Keratinocyte (primary cell): Measurements from ENCODE around the gene A3GALT2. TPM values are rescaled to one million over a fixed set of nuclear protein-coding genes. Genes with fewer than 3 reads are reported as not detected.

Experiments
- DNase-seq: peaks from one replicate; pipeline ENCODE4 v3.0.0-alpha.2; 2011; ENCODE audit warnings: low read depth, missing footprints, low spot score
- FAIRE-seq: peaks from 2 replicates; lab custom pipeline; 2011; peaks lifted over from hg19 to GRCh38; lab: Jason Lieb, UNC
- H2AFZ ChIP-seq: 2 replicates; pipeline ENCODE4 v1.6.0; 2012; ENCODE audit warnings: low read length, control low read depth, inconsistent platforms; ENCODE audit not compliant: control insufficient read depth
- H3K27ac ChIP-seq: 2 replicates; pipeline ENCODE4 v1.5.1; 2011; ENCODE audit warnings: low read length; ENCODE audit not compliant: control insufficient read depth, insufficient read depth
- H3K27me3 ChIP-seq: 3 replicates; pipeline ENCODE4 v1.6.0; 2011; ENCODE audit warnings: low read length; ENCODE audit not compliant: control insufficient read depth, insufficient read depth; ENCODE audit errors: extremely low read depth
- H3K36me3 ChIP-seq, 2 experiments: 2 replicates in 1 of 2; 3 replicates in 1 of 2; pipeline ENCODE4 v1.5.1; 2011; ENCODE audit warnings: low read length in 2 of 2, mild to moderate bottlenecking in 1 of 2; ENCODE audit not compliant: control insufficient read depth in 2 of 2, insufficient read depth in 2 of 2; ENCODE audit errors: extremely low read depth in 1 of 2
- H3K4me1 ChIP-seq: 3 replicates; pipeline ENCODE4 v1.5.1; 2011; ENCODE audit warnings: low read length; ENCODE audit not compliant: control insufficient read depth, insufficient read depth; ENCODE audit errors: extremely low read depth
- H3K4me2 ChIP-seq: 3 replicates; pipeline ENCODE4 v1.6.0; 2011; ENCODE audit warnings: low read depth, low read length; ENCODE audit not compliant: control insufficient read depth, insufficient read depth; ENCODE audit errors: extremely low read depth
- H3K4me3 ChIP-seq, 3 experiments: fragments of 200-600 bp in 1 of 3; sonication (generic) in 1 of 3; 2 replicates in 2 of 3; 3 replicates in 1 of 3; pipeline ENCODE4 v1.5.1; 2011 to 2016; ENCODE audit warnings: low read length in 3 of 3, mild to moderate bottlenecking in 3 of 3, control low read depth in 2 of 3, inconsistent platforms in 1 of 3, low read depth in 1 of 3, mixed read lengths in 1 of 3, mixed run types in 1 of 3, moderate library complexity in 1 of 3; ENCODE audit not compliant: control insufficient read depth in 2 of 3, insufficient read depth in 2 of 3; ENCODE audit errors: extremely low read depth in 1 of 3
- H3K79me2 ChIP-seq: 2 replicates; pipeline ENCODE4 v1.6.0; 2012; ENCODE audit warnings: low read length; ENCODE audit not compliant: control insufficient read depth, insufficient read depth
- H3K9ac ChIP-seq: 3 replicates; pipeline ENCODE4 v1.6.0; 2011; ENCODE audit warnings: low read length; ENCODE audit not compliant: control insufficient read depth, insufficient read depth; ENCODE audit errors: extremely low read depth
- H3K9me1 ChIP-seq: 3 replicates; pipeline ENCODE4 v1.6.0; 2011; ENCODE audit warnings: low read length; ENCODE audit not compliant: control insufficient read depth, insufficient read depth; ENCODE audit errors: extremely low read depth
- H3K9me3 ChIP-seq: 2 replicates; pipeline ENCODE4 v1.5.1; 2012; ENCODE audit warnings: low read depth, low read length; ENCODE audit not compliant: control insufficient read depth
- H4K20me1 ChIP-seq: 3 replicates; pipeline ENCODE4 v1.6.0; 2011; ENCODE audit warnings: low read length; ENCODE audit not compliant: control insufficient read depth, insufficient read depth; ENCODE audit errors: extremely low read depth
- CTCF ChIP-seq, 3 experiments: IDR thresholded peaks in 1 of 3; conservative IDR thresholded peaks in 1 of 3; optimal IDR thresholded peaks in 1 of 3; 2 replicates in 2 of 3; 3 replicates in 1 of 3; pipeline versions ENCODE3 to v1.5.1; 2011; ENCODE audit warnings: low read length in 3 of 3, mild to moderate bottlenecking in 3 of 3, moderate library complexity in 2 of 3, control low read depth in 1 of 3, inconsistent platforms in 1 of 3; ENCODE audit not compliant: insufficient read depth in 2 of 3; ENCODE audit errors: extremely low read depth in 1 of 3
- EZH2 ChIP-seq: IDR thresholded peaks from one replicate; pipeline ENCODE4 v1.6.1; 2012; ENCODE audit warnings: inconsistent platforms, mild to moderate bottlenecking, low read length, moderate library complexity
- dilution Hi-C: fragments of 300-500 bp; cut with MboI; formaldehyde crosslinking; loops from one replicate; pipeline ENCODE4 v1.7.0; 2020; ENCODE audit warnings: low sequenced_read_pairs; ENCODE audit not compliant: extremely low pct_ligation_motif_present
- polyA plus RNA-seq, 5 experiments: library from polyadenylated mRNA; depleted of rRNA in 3 of 5; stranded (reverse) in 3 of 5; stranded (forward) in 1 of 5; unstranded in 1 of 5; fragments of >200 nt; gene quantifications; 1 replicate in 1 of 5; 2 replicates in 3 of 5; 3 replicates in 1 of 5; pipeline versions ENCODE4 v1.2.1 to v1.2.3, GENCODE V29; 2011 to 2012; ENCODE audit warnings: missing spikeins in 2 of 5, low read depth in 1 of 5, low replicate concordance in 1 of 5

Gene A3GALT2
- polyA plus RNA-seq, 1 donor (not counting 4 experiments of a cell fraction or from before 2014, with no cell fraction given): not detected

DNA sequence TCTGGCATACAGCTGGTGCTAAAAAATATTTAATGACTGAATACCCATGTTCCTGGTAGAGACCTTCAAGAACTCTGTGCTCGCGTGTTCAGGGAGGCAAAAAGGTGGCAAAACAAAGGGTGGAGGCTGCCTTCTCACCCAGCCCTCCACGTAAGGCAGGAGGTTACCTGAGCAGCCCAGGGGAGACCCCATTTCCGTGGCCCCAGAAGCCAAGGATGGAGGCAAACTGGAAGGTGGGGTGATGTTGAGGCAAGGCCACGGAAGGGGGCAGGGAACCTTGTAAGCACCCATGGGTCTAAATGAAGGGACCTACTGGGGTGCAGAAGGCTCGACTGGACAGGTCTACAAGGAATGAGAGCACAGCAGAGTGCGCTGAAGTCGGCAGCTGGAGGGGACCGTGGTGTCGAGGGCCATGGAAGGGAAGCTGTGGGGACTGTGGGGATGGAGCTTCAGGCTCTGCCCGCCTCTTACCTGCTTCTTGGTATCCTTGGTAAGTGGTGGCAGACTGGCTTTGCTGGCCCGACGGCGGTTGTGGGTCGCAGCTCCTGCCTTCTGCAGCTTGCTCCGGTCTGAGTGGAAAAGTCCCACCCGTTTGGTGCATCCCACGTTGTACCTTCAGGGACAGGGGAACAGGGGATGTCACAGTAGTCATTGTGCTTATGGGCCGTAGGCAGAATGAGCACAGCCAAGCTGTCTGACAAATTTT is 8.9 kb upstream of the A3GALT2 start:
- H3K9me3 ChIP-seq: no peaks in the 10 kb centered on the region
- H4K20me1 ChIP-seq: peaks cover 53% of the 10 kb centered on the region
- no peak overlapping the region for H3K4me2 ChIP-seq
- peaks cover 55% of the 10 kb centered on the region for H3K4me1 ChIP-seq
- peaks cover 37% of the 10 kb centered on the region for H3K79me2 ChIP-seq
- no peak overlapping the region for H2AFZ ChIP-seq
- no peak overlapping the region for H3K27ac ChIP-seq
- H3K4me3 ChIP-seq: no peak overlapping the region
- peaks cover 75 to 77% of the 10 kb centered on the region in 2 experiments for H3K36me3 ChIP-seq
- FAIRE-seq: no peak
- TF ChIP-seq EZH2: no peak
- TF ChIP-seq CTCF (optimal IDR thresholded peaks at IDR 0.05 in 1 of 3, IDR thresholded peaks at IDR 0.05 in 1 of 3, conservative IDR thresholded peaks at IDR 0.05 in 1 of 3; ENCODE audit: extremely low read depth in 1 of 3, insufficient read depth in 2 of 3, low read length in 3 of 3): no peak
- no peaks in the 10 kb centered on the region for H3K9me1 ChIP-seq
- no peak overlapping the region for H3K9ac ChIP-seq
- no peaks in the 10 kb centered on the region for H3K27me3 ChIP-seq
- DNase-seq: no peak
- dilution Hi-C loops: no loop called here

DNA sequence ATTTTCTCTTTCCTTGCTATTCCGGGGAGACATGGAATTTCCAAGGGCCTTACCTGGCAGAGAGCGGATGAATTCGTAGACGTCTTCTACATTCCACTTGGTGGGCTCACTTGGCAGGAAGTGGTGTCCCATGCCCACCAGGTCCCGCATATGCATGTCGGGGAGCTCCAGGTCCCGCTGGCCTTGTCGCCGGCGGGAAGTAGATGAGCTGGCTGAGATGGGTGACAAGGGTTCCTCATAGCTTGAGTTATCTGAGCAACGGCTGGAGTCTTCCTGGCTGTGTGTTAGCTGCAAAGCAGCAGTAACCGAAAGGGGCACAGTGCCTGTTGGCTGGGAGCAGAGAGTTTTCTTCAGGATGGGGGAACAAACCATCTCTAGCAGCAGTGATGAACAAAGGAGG is 7.9 kb upstream of the A3GALT2 start:
- no peak overlapping the region for H2AFZ ChIP-seq
- H3K9me1 ChIP-seq: no peaks in the 10 kb centered on the region
- DNase-seq: no peak
- H3K27ac ChIP-seq: no peak overlapping the region
- H3K79me2 ChIP-seq: peaks cover 28% of the 10 kb centered on the region
- H3K4me1 ChIP-seq: peaks cover 55% of the 10 kb centered on the region
- H3K9me3 ChIP-seq: no peaks in the 10 kb centered on the region
- peak overlapping the region; percentile 25 for H3K4me2 ChIP-seq
- FAIRE-seq: peak; percentile 43
- H4K20me1 ChIP-seq: peaks cover 49% of the 10 kb centered on the region
- no peaks in the 10 kb centered on the region for H3K27me3 ChIP-seq
- H3K36me3 ChIP-seq: peaks cover 78 to 81% of the 10 kb centered on the region in 2 experiments
- no peak for TF ChIP-seq EZH2
- no peak for TF ChIP-seq CTCF (optimal IDR thresholded peaks at IDR 0.05 in 1 of 3, IDR thresholded peaks at IDR 0.05 in 1 of 3, conservative IDR thresholded peaks at IDR 0.05 in 1 of 3; ENCODE audit: extremely low read depth in 1 of 3, insufficient read depth in 2 of 3, low read length in 3 of 3)
- peak overlapping the region in 1 of 3 experiments; percentile 13 for H3K4me3 ChIP-seq
- no peak overlapping the region for H3K9ac ChIP-seq
- dilution Hi-C loops: no loop called here
